ENCODE measurements around the gene NCAPD3. TPM values are rescaled to one million over a fixed set of nuclear protein-coding genes. Genes with fewer than 3 reads are reported as not detected.

NCAPD3 gene
- total RNA-seq, 1 experiment from 2014 or later: 29.4 TPM

GRCh38 chr11:134155946-134156865 is 67.6 kb downstream of the NCAPD3 start:
- no peak for DNase-seq (ENCODE audit: low read depth in 1 of 2, low spot score in 2 of 2)
- Histone ChIP-seq H3K4me3 (no peak overlapping the region), H3K4me1 (replicated peaks) (no peaks in the 10 kb centered on the region), H3K36me3 (peaks cover 11% of the 10 kb centered on the region), H3K9me3 (replicated peaks) (no peaks in the 10 kb centered on the region), H3K27me3 (replicated peaks) (no peaks in the 10 kb centered on the region), H3K27ac (no peak overlapping the region)

DNA sequence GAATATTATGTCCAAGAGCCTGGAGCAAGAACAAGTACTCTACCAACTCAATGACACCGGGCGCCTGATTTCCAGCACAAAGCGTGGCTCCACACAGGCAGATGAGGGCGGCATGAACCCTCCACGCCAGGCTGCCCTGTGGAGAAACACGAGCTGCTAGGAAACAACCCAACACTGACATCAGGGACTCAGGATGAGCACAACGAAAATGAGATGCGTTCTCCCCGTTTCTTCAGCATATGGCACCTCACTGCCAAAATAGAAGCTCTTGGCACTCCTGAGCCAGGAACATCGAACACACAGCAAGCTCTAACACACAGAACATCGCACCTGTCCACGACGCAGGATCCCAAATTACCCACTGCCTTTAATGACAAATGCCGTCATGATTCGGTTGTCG is 68.3 kb downstream of the NCAPD3 start:
- Histone ChIP-seq H3K27me3 (replicated peaks) (no peaks in the 10 kb centered on the region), H3K9me3 (replicated peaks) (no peaks in the 10 kb centered on the region), H3K27ac (no peak overlapping the region), H3K4me1 (replicated peaks) (no peaks in the 10 kb centered on the region), H3K4me3 (no peak overlapping the region), H3K36me3 (peaks cover 10% of the 10 kb centered on the region)
- DNase-seq (ENCODE audit: low read depth in 1 of 2, low spot score in 2 of 2): no peak

GRCh38 chr11:134154441-134154840 is 69.3 kb downstream of the NCAPD3 start:
- Histone ChIP-seq H3K27ac (no peak overlapping the region), H3K27me3 (replicated peaks) (no peaks in the 10 kb centered on the region), H3K9me3 (replicated peaks) (no peaks in the 10 kb centered on the region), H3K4me3 (no peak overlapping the region), H3K4me1 (replicated peaks) (no peaks in the 10 kb centered on the region), H3K36me3 (peaks cover 8% of the 10 kb centered on the region)
- DNase-seq (ENCODE audit: low read depth in 1 of 2, low spot score in 2 of 2): no peak

DNA sequence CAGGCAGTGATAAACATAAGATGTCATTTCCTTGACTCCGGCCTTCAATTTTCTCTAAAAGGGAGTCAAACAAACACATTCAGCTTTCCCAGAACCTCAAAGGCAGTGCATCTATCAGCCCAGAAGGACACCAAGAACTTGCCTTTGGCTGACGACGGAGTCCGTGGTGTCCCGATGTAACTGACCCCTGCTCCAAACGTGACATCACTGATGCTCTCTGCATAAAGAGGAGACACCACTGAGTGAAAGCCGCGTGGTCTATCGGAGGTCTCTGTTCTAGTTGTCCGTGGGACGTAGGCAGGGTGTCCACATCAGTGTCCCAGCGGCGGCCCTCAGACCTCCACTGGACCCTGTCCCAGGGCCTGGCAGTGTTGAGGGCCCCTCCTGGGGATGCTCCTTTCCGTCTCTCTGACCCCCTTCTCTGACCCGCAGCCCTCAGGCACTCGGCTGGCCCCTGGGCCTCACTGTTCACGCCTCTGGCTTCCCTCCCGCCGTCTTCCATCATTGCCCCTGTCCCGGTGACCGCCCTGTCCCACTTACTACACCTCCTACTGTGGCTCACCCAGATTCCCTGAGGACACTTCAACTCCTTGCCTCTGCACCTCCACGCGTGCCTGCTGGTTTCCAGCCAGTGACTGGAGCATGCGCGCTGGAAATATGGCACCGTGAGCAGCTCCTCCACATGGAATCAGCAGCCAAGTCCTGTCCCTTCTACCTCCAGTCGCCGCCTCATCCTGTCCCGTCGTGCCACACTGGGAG is 70.4 kb downstream of the NCAPD3 start:
- Histone ChIP-seq H3K9me3 (replicated peaks) (no peaks in the 10 kb centered on the region), H3K4me1 (replicated peaks) (no peaks in the 10 kb centered on the region), H3K27ac (no peak overlapping the region), H3K27me3 (replicated peaks) (no peaks in the 10 kb centered on the region), H3K36me3 (peaks cover 4% of the 10 kb centered on the region; the same call in 1 of the 2 replicates), H3K4me3 (no peak overlapping the region)
- DNase-seq (ENCODE audit: low read depth in 1 of 2, low spot score in 2 of 2): no peak

DNA sequence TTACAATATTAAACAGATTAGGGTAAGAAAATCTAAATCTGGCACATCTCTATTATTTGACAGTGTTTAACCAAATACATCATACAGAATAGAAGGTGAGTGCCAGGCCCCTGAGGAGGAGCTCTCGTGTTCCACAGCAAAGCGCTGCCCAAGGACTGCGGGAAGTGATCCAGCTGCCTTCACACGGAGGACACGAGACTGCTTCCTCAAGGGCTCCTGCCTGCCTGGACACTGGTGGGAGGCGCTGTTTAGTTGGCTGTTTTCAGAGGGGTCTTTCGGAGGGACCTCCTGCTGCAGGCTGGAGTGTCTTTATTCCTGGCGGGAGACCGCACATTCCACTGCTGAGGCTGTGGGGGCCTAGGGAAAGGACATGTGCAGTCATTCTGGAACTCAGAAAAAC is 71.1 kb downstream of the NCAPD3 start:
- no peak overlapping the region for H3K27ac ChIP-seq
- no peaks in the 10 kb centered on the region for H3K4me1 ChIP-seq (replicated peaks)
- no peaks in the 10 kb centered on the region for H3K27me3 ChIP-seq (replicated peaks)
- H3K36me3 ChIP-seq: peaks cover 4% of the 10 kb centered on the region; the same call in 1 of the 2 replicates
- DNase-seq (ENCODE audit: low read depth in 1 of 2, low spot score in 2 of 2): no peak
- H3K4me3 ChIP-seq: no peak overlapping the region
- no peaks in the 10 kb centered on the region for H3K9me3 ChIP-seq (replicated peaks)

DNA sequence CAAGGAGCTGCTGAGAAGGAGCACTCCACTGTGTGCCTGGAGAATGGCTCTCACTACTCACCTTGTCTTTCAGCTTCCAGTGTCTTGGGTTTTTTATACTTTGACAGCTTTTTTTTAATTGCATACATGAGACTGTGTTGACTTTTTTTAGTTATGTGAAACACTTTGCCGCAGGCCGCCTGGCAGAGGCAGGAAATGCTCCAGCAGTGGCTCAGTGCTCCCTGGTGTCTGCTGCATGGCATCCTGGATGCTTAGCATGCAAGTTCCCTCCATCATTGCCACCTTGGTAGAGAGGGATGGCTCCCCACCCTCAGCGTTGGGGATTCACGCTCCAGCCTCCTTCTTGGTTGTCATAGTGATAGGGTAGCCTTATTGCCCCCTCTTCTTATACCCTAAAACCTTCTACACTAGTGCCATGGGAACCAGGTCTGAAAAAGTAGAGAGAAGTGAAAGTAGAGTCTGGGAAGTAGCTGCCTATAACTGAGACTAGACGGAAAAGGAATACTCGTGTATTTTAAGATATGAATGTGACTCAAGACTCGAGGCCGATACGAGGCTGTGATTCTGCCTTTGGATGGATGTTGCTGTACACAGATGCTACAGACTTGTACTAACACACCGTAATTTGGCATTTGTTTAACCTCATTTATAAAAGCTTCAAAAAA is 72.6 kb downstream of the NCAPD3 start:
- H3K27me3 ChIP-seq (replicated peaks): no peaks in the 10 kb centered on the region
- no peaks in the 10 kb centered on the region for H3K4me1 ChIP-seq (replicated peaks)
- DNase-seq (ENCODE audit: low read depth in 1 of 2, low spot score in 2 of 2): no peak
- H3K9me3 ChIP-seq (replicated peaks): no peaks in the 10 kb centered on the region
- no peak overlapping the region for H3K27ac ChIP-seq
- H3K4me3 ChIP-seq: no peak overlapping the region
- H3K36me3 ChIP-seq: peaks cover 4% of the 10 kb centered on the region; the same call in 1 of the 2 replicates

GRCh38 chr11:134150195-134150903 is 73.4 kb downstream of the NCAPD3 start:
- no peak for DNase-seq (ENCODE audit: low read depth in 1 of 2, low spot score in 2 of 2)
- H3K9me3 ChIP-seq (replicated peaks): no peaks in the 10 kb centered on the region
- H3K27ac ChIP-seq: no peak overlapping the region
- H3K4me3 ChIP-seq: no peak overlapping the region
- H3K36me3 ChIP-seq: peaks cover 4% of the 10 kb centered on the region; the same call in 1 of the 2 replicates
- no peaks in the 10 kb centered on the region for H3K27me3 ChIP-seq (replicated peaks)
- H3K4me1 ChIP-seq (replicated peaks): no peaks in the 10 kb centered on the region

- Histone ChIP-seq H3K27ac (no peak overlapping the region), H3K27me3 (replicated peaks) (no peaks in the 10 kb centered on the region), H3K4me3 (no peak overlapping the region), H3K36me3 (peaks cover 4% of the 10 kb centered on the region; the same call in 1 of the 2 replicates), H3K4me1 (replicated peaks) (no peaks in the 10 kb centered on the region), H3K9me3 (replicated peaks) (no peaks in the 10 kb centered on the region)
- no peak for DNase-seq (ENCODE audit: low read depth in 1 of 2, low spot score in 2 of 2)
Measured at GRCh38 chr11:134149371-134149770, 74.4 kb downstream of the NCAPD3 start.

GRCh38 chr11:134146598-134146997 is 77.2 kb downstream of the NCAPD3 start:
- Histone ChIP-seq H3K36me3 (no peaks in the 10 kb centered on the region), H3K27me3 (replicated peaks) (no peaks in the 10 kb centered on the region), H3K27ac (no peak overlapping the region), H3K9me3 (replicated peaks) (no peaks in the 10 kb centered on the region), H3K4me1 (replicated peaks) (no peaks in the 10 kb centered on the region), H3K4me3 (no peak overlapping the region)
- DNase-seq (ENCODE audit: low read depth in 1 of 2, low spot score in 2 of 2): no peak

- Histone ChIP-seq H3K9me3 (replicated peaks) (no peaks in the 10 kb centered on the region), H3K4me1 (replicated peaks) (no peaks in the 10 kb centered on the region), H3K4me3 (no peak overlapping the region), H3K27me3 (replicated peaks) (no peaks in the 10 kb centered on the region), H3K36me3 (no peaks in the 10 kb centered on the region), H3K27ac (no peak overlapping the region)
- DNase-seq (ENCODE audit: low read depth in 1 of 2, low spot score in 2 of 2): no peak
Measured at GRCh38 chr11:134145715-134146114, 78.1 kb downstream of the NCAPD3 start.

- H3K27ac ChIP-seq: no peak overlapping the region
- H3K27me3 ChIP-seq (replicated peaks): no peaks in the 10 kb centered on the region
- no peaks in the 10 kb centered on the region for H3K36me3 ChIP-seq
- H3K4me1 ChIP-seq (replicated peaks): no peaks in the 10 kb centered on the region
- DNase-seq (ENCODE audit: low read depth in 1 of 2, low spot score in 2 of 2): no peak
- no peaks in the 10 kb centered on the region for H3K9me3 ChIP-seq (replicated peaks)
- no peak overlapping the region for H3K4me3 ChIP-seq
Measured at GRCh38 chr11:134144744-134145143, 79.0 kb downstream of the NCAPD3 start.

DNA sequence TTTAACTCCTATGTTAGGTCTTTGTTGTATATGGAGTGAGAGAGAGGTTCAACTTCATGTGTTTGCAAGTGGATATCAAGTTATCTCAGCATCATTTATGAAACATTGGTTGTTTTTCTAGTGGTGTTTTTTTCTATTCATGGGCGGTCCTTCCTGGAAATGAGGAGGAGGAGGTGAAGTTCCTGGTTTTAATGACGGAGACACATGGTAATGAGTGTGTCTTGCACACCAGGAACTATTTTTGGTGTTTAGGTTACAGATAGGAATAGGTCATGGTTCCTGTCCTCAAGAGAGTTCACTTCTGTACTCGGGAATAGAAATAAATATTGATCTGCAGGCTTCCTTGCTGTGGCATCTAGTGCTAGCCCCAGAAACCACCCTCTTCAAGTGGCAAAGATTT is 80.0 kb downstream of the NCAPD3 start:
- DNase-seq (ENCODE audit: low read depth in 1 of 2, low spot score in 2 of 2): no peak
- no peaks in the 10 kb centered on the region for H3K4me1 ChIP-seq (replicated peaks)
- H3K9me3 ChIP-seq (replicated peaks): no peaks in the 10 kb centered on the region
- no peak overlapping the region for H3K4me3 ChIP-seq
- H3K36me3 ChIP-seq: no peaks in the 10 kb centered on the region
- H3K27me3 ChIP-seq (replicated peaks): no peaks in the 10 kb centered on the region
- no peak overlapping the region for H3K27ac ChIP-seq

DNA sequence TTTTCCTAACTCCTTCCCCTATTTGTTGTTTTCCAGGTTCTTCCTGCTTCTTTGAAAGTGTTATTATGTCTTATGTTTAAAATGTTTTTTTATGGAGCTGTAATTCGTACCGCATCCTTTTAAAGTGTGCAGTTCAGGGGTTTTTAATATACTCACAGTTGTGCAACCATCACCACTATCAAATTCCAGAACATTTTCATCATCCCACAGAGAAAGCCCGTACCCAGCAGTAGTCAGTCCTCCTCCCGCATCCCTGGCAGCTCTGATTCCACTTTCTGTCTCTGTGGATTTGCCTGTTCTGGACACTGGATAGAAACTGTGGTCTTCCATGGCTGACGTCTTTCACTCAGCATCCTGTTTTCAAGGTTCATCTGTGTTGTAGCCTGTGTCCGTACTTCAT is 81.2 kb downstream of the NCAPD3 start:
- Histone ChIP-seq H3K4me3 (no peak overlapping the region), H3K4me1 (replicated peaks) (no peaks in the 10 kb centered on the region), H3K27me3 (replicated peaks) (no peaks in the 10 kb centered on the region), H3K27ac (no peak overlapping the region), H3K36me3 (no peaks in the 10 kb centered on the region), H3K9me3 (replicated peaks) (no peaks in the 10 kb centered on the region)
- no peak for DNase-seq (ENCODE audit: low read depth in 1 of 2, low spot score in 2 of 2)
